Measurements from ENCODE around the gene ATG7.

DNA sequence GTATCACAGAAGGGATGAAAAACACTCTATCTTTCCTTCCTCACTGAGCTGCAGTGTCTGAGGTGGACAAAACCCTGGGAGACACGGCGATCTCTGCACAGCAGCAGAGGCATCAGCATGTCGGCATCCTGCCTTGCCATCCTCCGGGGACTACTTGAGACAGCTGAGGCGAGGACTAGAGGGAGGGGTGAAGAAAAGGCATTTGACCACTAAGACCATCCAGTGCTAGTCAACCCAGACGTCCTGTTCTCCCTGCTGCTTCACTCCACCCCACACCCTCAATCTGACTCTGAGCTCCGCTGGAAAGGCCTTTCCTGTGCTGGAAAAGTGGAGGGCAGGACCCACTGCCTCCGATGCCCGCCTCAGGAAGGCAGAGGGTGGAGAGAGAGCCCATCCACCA is 304.3 kb downstream of the ATG7 start:
- TF ChIP-seq, protein P1, sequence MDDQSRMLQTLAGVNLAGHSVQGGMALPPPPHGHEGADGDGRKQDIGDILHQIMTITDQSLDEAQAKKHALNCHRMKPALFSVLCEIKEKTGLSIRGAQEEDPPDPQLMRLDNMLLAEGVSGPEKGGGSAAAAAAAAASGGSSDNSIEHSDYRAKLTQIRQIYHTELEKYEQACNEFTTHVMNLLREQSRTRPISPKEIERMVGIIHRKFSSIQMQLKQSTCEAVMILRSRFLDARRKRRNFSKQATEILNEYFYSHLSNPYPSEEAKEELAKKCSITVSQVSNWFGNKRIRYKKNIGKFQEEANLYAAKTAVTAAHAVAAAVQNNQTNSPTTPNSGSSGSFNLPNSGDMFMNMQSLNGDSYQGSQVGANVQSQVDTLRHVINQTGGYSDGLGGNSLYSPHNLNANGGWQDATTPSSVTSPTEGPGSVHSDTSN (CRISPR knock-in tag; IDR thresholded peaks at IDR 0.05): no peak
- TF ChIP-seq, protein P2, sequence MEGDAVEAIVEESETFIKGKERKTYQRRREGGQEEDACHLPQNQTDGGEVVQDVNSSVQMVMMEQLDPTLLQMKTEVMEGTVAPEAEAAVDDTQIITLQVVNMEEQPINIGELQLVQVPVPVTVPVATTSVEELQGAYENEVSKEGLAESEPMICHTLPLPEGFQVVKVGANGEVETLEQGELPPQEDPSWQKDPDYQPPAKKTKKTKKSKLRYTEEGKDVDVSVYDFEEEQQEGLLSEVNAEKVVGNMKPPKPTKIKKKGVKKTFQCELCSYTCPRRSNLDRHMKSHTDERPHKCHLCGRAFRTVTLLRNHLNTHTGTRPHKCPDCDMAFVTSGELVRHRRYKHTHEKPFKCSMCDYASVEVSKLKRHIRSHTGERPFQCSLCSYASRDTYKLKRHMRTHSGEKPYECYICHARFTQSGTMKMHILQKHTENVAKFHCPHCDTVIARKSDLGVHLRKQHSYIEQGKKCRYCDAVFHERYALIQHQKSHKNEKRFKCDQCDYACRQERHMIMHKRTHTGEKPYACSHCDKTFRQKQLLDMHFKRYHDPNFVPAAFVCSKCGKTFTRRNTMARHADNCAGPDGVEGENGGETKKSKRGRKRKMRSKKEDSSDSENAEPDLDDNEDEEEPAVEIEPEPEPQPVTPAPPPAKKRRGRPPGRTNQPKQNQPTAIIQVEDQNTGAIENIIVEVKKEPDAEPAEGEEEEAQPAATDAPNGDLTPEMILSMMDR (tag by site-specific recombination; IDR thresholded peaks at IDR 0.05): no peak
- TF ChIP-seq, protein P3, sequence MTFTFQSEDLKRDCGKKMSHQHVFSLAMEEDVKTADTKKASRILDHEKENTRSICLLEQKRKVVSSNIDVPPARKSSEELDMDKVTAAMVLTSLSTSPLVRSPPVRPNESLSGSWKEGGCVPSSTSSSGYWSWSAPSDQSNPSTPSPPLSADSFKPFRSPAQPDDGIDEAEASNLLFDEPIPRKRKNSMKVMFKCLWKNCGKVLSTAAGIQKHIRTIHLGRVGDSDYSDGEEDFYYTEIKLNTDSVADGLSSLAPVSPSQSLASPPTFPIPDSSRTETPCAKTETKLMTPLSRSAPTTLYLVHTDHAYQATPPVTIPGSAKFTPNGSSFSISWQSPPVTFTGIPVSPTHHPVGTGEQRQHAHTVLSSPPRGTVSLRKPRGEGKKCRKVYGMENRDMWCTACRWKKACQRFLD (tag by site-specific recombination; IDR thresholded peaks at IDR 0.05): no peak
- TF ChIP-seq ZBTB21 (tag by site-specific recombination; IDR thresholded peaks at IDR 0.05): no peak
- TF ChIP-seq, protein P4, sequence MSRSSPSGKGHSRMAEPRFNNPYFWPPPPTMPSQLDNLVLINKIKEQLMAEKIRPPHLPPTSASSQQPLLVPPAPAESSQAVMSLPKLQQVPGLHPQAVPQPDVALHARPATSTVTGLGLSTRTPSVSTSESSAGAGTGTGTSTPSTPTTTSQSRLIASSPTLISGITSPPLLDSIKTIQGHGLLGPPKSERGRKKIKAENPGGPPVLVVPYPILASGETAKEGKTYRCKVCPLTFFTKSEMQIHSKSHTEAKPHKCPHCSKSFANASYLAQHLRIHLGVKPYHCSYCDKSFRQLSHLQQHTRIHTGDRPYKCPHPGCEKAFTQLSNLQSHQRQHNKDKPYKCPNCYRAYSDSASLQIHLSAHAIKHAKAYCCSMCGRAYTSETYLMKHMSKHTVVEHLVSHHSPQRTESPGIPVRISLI (tag by site-specific recombination; IDR thresholded peaks at IDR 0.05): no peak
- no peak for TF ChIP-seq YY1 (tag by site-specific recombination; IDR thresholded peaks at IDR 0.05)
- no peak for TF ChIP-seq ZNF571 (tag by site-specific recombination; IDR thresholded peaks at IDR 0.05)
- no peak for TF ChIP-seq ZNF654 (tag by site-specific recombination; IDR thresholded peaks at IDR 0.05; ENCODE audit: low read depth)
- TF ChIP-seq, protein P5, sequence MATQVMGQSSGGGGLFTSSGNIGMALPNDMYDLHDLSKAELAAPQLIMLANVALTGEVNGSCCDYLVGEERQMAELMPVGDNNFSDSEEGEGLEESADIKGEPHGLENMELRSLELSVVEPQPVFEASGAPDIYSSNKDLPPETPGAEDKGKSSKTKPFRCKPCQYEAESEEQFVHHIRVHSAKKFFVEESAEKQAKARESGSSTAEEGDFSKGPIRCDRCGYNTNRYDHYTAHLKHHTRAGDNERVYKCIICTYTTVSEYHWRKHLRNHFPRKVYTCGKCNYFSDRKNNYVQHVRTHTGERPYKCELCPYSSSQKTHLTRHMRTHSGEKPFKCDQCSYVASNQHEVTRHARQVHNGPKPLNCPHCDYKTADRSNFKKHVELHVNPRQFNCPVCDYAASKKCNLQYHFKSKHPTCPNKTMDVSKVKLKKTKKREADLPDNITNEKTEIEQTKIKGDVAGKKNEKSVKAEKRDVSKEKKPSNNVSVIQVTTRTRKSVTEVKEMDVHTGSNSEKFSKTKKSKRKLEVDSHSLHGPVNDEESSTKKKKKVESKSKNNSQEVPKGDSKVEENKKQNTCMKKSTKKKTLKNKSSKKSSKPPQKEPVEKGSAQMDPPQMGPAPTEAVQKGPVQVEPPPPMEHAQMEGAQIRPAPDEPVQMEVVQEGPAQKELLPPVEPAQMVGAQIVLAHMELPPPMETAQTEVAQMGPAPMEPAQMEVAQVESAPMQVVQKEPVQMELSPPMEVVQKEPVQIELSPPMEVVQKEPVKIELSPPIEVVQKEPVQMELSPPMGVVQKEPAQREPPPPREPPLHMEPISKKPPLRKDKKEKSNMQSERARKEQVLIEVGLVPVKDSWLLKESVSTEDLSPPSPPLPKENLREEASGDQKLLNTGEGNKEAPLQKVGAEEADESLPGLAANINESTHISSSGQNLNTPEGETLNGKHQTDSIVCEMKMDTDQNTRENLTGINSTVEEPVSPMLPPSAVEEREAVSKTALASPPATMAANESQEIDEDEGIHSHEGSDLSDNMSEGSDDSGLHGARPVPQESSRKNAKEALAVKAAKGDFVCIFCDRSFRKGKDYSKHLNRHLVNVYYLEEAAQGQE (tag by site-specific recombination; IDR thresholded peaks at IDR 0.05): no peak
- no peak for TF ChIP-seq ZNF621 (tag by site-specific recombination; IDR thresholded peaks at IDR 0.05)
- TF ChIP-seq, protein P6, sequence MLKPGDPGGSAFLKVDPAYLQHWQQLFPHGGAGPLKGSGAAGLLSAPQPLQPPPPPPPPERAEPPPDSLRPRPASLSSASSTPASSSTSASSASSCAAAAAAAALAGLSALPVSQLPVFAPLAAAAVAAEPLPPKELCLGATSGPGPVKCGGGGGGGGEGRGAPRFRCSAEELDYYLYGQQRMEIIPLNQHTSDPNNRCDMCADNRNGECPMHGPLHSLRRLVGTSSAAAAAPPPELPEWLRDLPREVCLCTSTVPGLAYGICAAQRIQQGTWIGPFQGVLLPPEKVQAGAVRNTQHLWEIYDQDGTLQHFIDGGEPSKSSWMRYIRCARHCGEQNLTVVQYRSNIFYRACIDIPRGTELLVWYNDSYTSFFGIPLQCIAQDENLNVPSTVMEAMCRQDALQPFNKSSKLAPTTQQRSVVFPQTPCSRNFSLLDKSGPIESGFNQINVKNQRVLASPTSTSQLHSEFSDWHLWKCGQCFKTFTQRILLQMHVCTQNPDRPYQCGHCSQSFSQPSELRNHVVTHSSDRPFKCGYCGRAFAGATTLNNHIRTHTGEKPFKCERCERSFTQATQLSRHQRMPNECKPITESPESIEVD (tag by site-specific recombination; IDR thresholded peaks at IDR 0.05): no peak
